Measurements from ENCODE around the gene ASAP2.

DNA sequence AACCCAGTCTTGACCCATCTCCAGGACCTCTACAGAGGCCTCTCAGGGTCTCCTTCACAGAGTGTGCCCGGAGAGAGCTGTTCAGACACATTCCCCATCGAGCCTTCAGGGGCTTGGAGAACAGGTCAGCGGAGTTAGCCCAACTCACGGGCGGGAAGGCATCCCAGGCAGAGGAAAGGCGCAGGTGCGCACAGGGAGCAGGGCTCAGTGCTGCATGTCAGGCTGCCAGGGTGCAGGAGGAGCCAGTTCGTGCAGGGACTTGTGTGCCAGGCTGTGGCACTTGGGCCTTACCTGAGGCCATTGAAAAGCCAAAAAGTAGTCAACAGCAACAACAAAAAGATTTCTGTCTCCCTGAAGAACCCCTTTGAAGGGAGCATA, 112.7 kb downstream of the ASAP2 start:
- TF ChIP-seq TAF1 (IDR thresholded peaks at IDR 0.05; ENCODE audit: low read depth, low read length) (no peak), POLR2A (IDR thresholded peaks at IDR 0.05; ENCODE audit: low read depth, low read length) (no peak), POLR2AphosphoS5 (IDR thresholded peaks at IDR 0.05; ENCODE audit: low read depth, low read length) (no peak), PAX5 (IDR thresholded peaks at IDR 0.05; ENCODE audit: insufficient read depth, low read length, severe bottlenecking) (no peak), POU2F2 (IDR thresholded peaks at IDR 0.05; ENCODE audit: low read depth, low read length) (no peak)
